ENCODE measurements around the gene SHOC2.

The SHOC2 gene

GRCh38 chr10:110985497-110986275 lies 66.3 kb downstream of the SHOC2 start:
- DNase-seq, result no peak

- no peak for DNase-seq
Observed at GRCh38 chr10:110989016-110989415, 69.6 kb downstream of the SHOC2 start.

GRCh38 chr10:110992006-110992800 lies 72.8 kb downstream of the SHOC2 start:
- no peak for DNase-seq

DNA sequence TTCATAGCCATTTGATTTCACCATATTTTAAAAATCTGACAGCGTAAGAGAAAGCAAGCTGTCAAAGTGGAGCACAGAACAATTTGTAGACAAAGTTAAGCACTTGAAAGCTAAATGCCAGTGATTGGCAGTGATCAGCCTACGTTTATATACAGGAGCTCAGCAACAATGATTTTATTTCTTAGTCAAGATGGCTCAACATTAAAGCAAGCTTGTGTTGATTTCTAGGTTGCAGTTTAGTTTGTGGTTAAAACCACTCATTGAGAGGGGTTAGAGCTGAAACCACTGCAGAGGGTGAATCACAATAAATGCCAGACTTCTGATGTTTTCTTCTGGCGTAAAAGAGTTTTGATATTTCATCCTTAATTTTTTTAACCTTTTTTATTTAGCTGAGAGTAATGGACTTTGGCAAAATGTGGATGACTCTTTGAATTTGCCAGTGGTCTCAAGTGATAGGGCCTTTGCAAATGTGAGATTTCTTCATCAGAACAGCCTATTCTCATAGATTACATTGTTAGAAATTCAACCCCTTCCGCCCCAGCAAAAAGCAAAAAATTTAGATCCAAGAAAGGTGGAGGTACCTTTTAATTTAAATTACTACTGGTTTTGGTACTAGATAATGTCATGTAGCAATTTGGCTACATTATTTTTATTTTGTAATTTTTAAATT lies 73.8 kb downstream of the SHOC2 start:
- DNase-seq, result peak; percentile 79

DNA sequence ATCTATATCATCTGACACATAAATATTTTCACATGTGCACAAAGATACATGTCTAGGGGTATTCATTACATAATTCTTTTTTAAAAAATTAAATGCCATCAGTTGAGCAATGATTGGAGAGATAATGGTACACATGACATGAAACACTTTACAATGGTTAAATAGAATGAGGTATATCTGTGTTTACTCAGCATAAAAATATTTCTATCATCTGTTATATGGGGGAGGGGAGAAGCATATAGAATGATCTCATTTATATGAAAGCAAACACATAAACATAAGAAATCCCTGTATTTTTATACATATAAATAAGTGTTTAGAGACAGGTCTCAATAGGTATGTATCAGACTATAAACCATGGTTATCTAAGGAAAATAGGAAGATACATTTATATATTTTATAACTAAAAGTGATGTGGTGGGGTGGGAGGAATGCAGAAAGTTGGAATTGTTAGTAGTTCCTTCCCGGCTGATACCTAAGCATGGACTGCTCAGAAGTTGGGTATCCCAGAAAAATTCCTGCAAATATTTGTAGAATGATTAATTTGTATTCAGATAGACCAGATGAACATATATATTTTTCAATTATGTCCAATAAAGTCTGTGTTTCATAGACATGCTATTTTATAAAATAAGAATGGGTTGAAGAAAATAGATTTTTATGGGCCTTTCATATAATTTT lies 75.1 kb downstream of the SHOC2 start:
- DNase-seq, result no peak

DNA sequence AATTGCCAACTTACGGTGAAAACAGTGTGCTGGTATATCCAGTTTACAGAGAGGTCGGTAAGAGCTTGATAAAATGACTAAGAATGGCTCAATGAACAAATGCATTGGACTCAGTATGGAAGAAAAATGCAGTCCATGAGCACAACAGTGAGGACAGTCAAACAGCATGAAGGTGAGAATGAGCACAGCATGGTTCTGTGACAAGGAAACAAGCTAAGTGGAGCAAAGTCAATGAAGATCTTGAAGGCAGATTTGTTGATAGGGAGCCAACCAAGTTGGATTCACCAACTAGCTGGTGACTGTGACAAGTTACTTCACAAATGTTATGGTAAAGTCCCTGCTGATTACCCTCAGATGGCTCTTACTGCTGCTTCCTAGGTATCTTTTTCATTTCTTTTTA lies 75.9 kb downstream of the SHOC2 start:
- DNase-seq, result no peak

DNA sequence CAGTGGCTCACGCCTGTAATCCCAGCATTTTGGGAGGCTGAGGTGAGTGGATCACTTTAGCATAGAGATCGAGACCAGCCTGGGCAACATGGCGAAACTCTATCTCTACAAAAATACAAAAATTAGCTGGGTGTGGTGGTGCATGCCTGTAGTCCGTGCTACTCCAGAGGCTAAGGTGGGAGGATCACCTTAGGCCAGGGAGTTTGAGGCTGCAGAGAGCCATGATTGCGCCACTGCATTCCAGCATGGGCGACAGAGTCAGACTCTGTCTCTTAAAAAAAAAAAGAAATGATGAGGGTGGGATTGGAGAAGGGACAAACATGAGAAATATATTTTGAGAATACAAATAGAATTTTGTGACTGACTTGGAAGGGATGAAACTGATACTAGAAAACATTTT lies 76.9 kb downstream of the SHOC2 start:
- DNase-seq, result no peak

DNA sequence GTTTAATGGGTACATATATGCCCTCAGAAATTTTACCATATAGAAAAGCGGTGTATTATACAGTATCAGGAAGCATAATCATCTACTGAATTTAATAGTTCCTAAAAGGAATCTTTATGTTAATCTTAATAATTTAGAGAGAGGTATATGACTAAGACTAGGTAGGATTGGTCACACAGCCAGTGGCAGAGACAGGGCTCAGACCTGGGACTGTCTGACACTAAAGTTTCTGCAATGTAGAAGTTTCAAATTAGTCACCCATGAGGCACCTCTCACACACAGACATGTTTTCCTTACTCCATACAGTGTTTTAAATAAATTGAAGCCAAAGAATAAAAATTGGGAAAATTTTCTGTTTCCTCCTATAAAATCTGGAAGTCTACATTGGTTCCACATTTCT lies 84.6 kb downstream of the SHOC2 start:
- DNase-seq, result peak; percentile 17

- DNase-seq, result no peak
Observed at GRCh38 chr10:111007486-111007885, 88.1 kb downstream of the SHOC2 start.

DNA sequence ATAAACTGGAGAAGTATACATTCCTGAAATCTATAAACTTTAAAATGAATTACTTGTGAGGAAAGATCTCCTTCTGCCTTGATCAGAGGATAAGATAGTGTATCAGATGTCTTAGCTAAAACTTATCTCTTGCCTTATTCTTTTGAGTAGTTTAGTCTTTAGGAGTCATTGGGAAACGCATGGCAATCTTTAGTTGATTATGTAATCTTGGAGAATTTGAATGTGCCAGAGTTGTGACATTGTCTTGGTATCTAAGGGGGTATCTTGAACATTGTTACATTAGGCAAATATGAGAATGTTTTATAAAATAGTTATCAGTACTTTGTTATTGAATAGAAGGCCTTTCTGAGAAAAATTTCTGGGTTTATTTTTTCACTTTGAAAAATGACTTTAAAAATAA lies 95.8 kb downstream of the SHOC2 start:
- DNase-seq, result no peak

DNA sequence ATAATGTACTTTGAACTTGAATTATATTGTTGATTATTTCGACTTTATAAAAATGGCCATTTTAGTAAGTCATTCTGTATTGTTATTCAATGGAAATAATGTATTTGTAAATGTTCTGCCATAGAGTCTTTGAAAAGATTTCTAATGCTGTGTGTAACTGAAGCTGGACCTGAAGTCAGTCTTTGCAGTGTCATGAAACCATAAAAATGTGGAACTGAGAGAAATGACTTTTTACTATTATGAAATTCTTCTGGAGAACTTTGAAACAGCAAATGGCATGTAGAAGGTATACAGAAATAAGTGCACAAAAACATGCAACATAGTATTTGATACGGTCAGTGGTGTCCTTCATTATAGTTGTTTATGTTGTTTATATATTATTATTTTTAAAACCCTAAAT lies 97.7 kb downstream of the SHOC2 start:
- DNase-seq, result no peak

DNA sequence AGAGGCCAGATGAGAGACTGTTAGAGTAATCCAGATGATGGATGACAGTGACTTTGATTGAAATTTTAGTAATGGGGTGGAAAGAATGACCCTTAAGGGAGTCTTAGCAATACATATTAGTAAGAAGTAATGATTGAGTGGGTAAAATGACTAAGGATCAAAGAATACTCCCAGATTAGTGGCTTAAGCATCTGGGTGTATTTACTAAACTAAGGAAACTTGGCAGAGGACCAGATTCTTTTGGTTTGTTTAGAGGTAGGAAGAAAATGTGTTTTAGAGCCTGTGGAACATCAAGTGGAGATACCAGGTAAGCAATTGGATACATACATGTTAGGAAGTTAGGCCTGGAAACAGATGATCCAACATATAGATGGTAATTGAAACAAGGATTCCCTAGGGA lies 98.6 kb downstream of the SHOC2 start:
- DNase-seq, result no peak

GRCh38 chr10:111023060-111023459 lies 103.7 kb downstream of the SHOC2 start:
- DNase-seq, result no peak

DNA sequence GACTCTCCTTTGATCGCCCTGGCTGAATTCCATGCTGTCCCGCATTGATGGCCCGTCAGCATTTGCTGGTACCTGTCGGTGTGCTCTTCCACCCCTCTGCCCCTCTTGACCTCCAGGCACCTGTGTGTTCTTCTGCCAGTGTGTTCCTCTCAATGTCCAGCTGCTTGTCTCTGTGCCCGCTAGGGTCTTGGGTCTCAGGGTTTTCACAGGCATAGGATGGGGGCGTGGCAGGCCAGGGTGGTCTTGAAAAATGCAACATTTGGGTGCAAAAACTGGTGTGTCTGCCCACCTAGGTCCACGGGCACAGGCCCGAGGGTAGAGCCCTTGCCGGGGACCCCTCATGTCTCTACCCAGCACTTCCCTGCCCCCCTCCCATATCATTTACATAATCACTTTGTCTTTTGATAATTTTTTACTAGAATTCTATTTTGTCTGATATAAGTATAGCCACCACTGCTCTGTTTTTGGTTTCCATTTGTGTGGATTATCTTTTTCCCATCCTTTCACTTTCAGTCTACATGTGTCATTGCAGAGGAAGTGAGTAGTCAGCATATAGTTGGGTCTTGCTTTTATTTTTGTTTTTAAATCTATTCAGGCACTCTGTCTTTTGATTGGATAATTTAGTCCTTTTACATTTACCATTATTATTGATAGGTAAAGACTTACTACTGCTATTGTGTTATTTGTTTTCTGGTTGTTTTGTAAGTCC lies 110.8 kb downstream of the SHOC2 start:
- DNase-seq, result peak; percentile 29

DNA sequence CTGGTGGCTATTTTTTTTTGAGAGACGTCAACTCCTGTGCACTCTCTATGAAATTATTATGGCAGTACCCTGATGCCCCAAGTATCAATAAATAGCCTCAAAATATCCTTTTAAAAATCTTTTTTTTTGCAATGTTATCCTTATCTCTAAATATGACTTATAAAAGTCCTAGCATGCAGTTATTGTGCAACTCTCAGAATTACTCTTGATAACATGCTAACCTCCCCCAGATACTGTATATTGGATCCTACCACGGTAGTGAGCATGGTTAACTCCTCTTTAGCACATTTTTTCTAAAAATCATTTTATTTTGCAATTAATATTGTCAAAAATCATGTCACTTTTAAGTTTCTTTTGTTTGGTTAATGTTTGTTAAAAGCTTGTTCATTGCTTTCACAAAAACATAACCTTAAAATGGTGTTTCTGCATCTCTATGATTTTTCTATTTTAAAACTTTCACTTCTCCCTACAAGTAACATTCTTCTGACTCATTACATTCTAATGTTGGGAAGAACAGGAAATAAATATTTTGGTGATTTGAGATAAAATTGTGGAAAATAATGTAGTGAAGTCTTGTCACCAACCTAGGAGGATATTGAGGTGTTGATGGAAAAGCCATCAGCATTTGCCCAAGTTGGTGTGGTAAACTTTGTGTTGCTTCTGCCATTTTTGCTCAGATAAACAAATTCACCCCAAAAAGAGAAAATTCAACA lies 115.3 kb downstream of the SHOC2 start:
- no peak for DNase-seq

- no peak for DNase-seq
Observed at GRCh38 chr10:111035542-111035941, 116.1 kb downstream of the SHOC2 start.

- DNase-seq, result no peak
Observed at GRCh38 chr10:111037858-111038257, 118.5 kb downstream of the SHOC2 start.

DNA sequence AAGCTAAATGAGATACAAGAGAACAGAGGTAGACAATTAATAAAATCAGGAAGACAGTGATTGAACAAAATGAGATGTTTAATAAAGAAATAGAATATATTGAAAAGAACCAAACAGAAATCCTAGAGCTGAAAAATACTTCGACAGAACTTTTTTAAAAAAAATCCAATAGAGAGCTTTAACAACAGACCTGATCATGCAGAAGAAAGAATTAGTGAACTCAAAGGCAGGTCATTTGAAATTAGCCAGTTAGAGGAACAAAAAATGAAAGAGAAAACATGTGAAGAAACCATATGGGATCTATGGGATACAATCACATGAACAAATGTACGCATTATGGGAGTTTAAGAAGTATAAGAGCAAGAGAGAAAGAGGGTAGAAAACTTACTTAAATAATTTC lies 120.1 kb downstream of the SHOC2 start:
- DNase-seq, result no peak

DNA sequence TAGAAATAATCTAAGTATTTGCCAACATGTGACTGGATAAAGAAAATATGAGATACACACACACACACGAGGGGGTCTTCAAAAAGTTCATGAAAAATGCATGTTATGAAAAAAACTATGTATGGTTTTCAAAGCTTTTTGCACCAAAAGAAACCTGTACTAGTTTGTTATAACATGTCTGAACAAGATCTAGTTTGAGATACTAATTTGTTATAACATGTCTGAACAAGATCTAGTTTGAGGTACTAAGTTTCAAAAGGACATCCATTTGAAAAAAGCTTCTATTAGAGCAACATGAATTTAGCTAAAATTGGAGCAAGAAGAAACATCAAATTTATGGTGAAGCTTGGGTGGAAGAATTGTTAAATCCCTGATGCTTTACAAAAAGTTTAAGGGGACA lies 137.6 kb downstream of the SHOC2 start:
- no peak for DNase-seq
